Activated T-helper 9 cell treated with anti-CD3 and anti-CD28 coated beads, Interleukin-2, amount 50 U/mL, for 16 hours (primary cell): Measurements from ENCODE around the gene FNIP2.
A peak's percentile ranks its signal among the peaks of the same experiment; 100 is the strongest.
"Not testable (repeated sequence)": the region's sequence is repeated elsewhere in the genome, so short reads cannot be mapped to it uniquely, and the experiment has no call there.

Experiments used
- DNase-seq: peaks from one replicate; pipeline ENCODE4 v3.0.0-alpha.2; 2020; ENCODE audit warnings: low read depth

The FNIP2 gene

DNA sequence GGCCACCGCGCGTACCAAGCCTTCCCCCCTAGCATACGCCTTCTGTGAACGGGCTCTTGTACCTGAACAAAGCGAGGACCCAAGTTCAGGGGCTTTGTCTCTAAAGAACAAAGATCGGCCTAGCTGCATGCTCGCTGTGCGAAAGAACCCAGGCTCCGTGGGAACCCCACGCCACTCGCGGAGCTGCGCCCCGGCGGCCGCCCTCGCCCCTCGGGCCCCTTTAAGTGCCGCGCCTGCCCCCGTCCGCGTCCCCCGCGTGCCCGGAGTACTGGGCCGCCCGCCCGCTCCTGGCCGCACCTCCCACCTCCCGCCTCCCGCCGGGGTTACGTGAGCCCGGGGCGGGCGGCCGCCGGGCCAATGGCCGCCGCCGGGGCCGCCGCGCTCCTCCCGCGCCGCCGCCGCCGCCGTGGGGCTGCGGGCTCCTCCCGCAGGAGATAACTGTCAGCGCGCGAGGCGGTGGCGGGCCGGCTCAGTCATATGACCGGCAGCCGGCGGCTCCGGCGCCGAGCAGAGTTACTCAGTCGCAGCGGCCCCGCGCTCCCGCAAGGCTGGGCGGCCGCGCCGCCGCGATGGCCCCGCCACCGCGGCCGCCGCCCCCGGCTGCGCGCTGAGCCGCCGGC, at the start of gene FNIP2:
Gene FNIP2 (plus strand): TSS at position 472 of the 620 bp plus-strand sequence. CDS start 187 bp downstream, outside the sequence.
- DNase-seq = peak; percentile 67

GRCh38 chr4:158721680-158722079, 47.1 kb upstream of the FNIP2 start:
- DNase-seq = no peak

DNA sequence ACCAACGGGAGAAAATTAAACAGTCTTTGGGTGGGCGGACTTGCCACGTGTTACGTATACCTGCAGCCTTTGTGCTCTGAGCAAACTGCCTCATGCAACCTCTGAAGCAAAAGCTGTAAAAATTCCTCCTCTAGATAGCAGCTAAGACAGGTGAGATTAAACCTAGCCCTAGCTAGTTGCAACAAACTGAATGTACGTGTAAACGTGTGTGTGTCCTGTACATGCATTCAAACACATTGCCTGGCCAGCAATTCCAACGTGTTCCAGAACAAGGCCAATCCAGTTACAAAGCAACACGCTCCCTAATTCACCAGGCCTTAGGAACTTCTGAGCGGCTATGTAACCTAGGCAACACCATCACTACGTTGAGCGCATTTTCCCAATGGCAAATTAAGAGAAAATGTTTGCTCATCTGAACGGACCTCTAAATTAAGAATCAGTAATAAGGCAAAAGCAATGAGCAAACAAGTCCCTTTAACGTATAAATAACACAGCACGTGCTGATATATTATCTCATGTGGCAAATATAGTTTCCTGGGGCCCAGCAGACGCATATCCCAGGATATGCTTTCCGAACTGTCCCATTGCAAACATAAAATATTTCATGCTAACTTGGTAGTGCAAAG, 46.4 kb upstream of the FNIP2 start:
- no peak for DNase-seq

DNA sequence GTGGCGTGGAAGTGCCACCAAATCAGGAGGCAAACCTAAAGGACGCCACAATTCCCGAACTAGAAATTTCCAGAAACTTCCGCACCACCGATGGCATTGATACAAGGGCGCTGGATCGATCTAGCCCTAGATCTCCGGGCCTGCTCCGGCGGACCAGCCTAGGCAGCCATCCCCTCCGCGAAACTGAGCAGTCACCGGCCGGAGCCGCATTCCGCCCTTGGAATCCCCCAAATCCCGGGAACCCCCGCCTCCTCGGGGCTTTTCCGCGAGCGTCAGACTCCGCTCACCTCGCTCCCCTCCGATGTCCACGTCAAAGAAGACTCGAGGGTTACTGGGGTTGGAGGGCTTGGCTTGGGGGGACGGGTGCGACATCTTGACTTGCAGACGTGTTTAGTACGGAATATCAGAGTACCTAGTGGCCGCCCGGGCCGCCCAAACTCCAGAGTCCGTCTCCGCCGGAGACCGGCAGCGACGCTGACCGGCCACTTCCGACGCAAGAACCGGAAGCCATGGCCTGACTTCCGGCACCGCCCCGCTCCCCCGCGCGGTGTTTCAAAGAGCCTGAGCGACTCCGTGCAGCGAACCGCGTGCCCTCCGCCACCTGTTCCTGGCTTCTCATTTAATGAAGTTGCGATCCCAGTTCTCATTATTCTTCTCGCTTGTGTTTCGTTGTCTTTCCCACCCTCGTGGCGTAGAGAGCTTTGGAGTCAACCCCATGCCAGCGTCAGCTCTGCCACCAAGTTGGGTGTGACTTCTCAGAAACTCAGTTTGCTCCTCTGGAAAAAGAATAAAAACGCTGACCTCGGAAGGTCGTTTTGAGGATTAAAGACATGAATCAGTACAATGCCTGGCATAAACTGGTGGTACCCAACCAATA, 45.7 kb upstream of the FNIP2 start, which contains the start of gene PPID:
Gene PPID (minus strand): TSS at position 480 of the 877 bp plus-strand sequence. CDS start 108 bp downstream, at position 372.
- peak; percentile 75 for DNase-seq

DNA sequence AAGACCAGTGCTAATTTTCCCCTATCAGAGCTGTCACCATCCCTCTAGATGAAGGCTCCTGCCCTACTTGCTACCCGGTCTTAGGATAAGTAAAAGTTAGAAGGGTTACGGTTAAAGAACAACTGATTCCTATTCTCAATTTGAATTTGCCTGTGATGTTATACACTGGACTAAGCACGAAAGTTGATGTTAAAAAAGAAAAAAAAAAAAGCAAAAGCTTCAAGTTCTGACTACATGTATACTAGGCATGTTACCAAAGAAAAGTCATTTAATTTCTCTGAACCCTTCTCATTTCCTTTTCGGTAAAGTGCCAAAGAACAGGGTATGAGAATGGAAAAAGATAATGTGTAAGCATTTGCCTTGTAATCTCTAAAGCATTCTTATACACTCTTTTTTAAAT, 44.2 kb upstream of the FNIP2 start:
- no peak for DNase-seq

- DNase-seq = no peak
Observed at GRCh38 chr4:158726633-158727032, 42.2 kb upstream of the FNIP2 start.

- no peak for DNase-seq
Observed at GRCh38 chr4:158728236-158728635, 40.6 kb upstream of the FNIP2 start.

DNA sequence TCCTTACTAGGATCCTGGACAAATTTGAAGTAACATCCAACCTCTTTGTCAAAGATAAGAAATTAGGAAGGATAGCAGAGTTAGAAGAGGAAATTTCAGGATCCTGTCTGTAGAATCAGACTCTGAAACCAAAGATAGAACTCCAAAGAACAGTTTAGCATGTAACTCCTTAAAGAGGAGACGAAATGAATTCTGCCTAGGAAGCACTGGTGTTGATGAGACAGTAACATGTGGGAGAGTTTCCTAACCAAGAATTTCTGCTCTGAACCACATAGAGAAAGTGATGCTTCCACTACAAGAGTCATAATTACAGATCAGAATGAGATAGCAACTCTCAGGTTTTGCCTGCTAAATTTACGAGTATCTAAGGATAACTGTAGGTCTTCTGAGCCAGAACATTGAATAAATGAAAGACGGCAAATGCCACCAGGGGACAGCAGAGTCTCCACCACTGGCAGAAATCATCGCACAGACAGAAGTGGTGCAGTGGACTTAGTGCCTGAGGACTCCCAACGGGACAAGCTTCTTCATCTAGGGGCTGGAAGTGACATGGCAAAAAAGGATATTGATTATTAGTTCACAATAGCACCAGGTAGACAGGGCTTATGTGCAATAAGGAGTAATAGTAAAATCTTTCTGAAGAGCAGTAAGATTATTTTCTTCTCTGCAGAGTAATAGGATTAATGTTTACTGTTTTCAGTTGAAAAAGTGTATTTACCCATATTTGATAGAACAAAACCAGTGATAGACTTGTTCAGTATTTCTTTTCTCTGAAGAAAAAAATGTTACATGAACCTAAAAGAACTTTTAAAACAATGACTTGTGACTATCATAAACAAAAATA, 38.9 kb upstream of the FNIP2 start:
- DNase-seq = no peak

DNA sequence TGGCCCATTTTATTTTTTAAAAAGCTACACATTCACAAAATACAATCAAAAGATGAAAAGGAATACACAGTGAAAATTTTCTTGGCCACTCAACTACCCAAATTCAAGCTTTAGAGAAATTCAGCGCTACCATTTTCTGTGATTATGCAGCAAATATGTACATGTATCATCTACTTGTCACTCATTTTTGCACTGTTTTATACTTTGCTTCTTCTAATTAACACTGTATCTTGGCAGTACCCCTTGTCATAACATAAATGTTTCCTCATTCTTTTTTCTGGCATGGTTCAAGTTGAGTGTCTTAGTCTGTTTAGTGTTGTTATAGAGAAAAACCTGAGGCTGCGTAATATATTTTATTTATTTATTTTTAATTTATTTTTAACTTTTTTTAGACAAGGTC, 30.0 kb upstream of the FNIP2 start:
- no peak for DNase-seq

DNA sequence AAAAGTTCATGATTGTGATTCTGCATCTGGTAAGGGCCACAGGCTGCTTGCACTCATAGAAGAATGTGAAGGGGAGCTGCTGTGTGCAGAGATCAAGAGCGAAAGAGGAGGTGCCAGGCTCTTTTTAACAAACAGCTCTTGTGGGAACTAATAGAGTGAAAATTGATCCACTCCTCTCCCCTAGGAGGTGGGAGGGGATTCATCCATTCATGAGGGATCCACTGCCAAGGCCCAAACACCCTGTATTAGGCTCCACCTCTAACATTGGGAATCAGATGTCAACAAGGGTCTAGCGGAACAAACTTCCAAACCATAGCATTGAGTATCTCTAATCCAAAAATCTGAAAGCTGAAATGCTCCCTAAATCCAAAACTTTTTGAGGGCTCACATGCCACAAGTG, 29.2 kb upstream of the FNIP2 start:
- DNase-seq = no peak

DNA sequence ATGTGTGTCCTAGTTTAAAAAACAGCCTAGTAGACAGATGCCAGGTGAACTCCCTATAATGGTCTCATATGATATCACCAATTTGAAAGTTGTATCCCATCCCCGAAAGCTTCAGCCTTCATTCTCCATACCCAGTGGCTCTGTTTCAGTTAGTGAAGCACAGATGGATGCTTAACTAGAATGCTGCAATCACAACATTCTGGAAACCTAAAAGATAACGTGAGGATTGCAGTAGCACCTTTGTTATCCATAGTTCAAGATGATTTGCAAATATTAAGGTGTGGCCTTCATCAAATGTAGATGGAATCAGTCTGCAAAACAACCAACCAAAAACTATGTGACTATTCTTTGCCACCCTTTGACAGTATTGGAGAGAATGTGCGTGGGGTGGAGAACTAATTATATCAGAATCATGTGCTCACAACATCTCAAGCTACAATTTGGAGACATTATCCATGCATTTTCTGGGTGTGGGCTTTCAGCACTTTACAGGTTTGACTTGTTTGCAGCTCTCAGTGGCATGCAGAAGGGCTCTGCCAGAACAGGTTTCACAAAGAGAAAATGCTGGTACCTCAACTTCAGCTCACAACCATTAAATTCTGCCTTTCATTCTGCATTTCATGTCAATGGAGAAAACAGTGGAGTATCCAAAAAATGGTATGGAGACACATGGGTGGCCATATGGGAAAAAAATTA, 27.4 kb upstream of the FNIP2 start:
- DNase-seq = no peak

- DNase-seq = not testable (repeated sequence)
Observed at GRCh38 chr4:158746537-158746936, 22.3 kb upstream of the FNIP2 start.

DNA sequence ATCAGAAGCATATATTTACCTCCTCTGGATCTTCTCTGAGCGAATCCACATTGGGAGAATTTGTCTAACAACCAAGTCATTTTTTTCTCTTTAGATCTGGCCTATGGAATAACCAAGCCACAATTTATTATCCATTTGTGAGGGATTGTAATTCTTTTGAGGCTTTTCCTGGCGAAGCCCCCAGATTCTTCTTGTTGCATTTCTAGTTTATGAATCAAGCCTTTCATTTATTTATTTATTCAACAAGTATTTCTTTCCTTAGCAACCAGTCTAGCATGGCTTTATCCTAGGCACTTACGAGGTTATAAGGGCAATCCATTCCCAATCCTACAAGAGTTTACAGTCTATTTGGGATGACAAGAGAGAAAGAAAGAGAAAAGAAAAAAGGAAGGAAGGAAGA, 18.4 kb upstream of the FNIP2 start:
- no peak for DNase-seq

DNA sequence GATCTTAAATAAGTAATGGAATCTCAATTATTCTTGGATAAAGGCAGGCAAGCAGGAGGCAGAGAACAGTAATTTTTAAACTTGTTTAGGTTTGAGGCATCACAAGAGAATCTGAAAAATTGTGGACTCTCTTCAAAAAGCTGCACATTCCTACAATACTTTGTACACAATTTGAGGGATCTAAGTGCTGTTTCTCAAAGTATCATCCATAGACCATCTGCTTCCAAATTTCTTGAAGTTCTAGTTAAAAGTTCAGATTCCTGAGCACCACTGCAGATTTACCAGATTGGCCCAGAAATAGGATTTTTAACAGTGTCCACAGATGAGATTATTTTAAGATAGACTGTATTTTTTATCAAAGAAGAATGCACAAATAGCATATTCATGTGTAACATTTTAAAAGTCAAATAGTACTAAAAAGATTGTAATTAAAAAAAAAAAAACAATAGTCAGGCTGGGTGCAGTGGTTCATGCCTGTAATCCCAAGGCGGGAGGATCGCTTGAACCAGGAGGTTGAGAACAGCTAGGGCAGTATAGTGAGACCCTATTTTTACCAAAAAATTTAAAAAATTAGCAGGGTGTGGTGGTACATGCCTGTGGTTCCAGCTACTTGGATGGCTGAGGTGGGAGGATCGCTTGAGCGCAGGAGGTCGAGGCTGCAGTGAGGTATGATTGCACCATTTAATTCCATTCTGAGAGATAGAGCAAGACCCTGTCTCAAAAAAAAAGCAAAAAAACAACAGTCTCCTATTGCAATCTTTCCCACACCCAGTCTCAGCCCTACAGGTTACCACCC, 14.2 kb upstream of the FNIP2 start:
- no peak for DNase-seq

- not testable (repeated sequence) for DNase-seq
Observed at GRCh38 chr4:158755819-158756218, 13.0 kb upstream of the FNIP2 start.

GRCh38 chr4:158756588-158756987, 12.2 kb upstream of the FNIP2 start:
- no peak for DNase-seq

DNA sequence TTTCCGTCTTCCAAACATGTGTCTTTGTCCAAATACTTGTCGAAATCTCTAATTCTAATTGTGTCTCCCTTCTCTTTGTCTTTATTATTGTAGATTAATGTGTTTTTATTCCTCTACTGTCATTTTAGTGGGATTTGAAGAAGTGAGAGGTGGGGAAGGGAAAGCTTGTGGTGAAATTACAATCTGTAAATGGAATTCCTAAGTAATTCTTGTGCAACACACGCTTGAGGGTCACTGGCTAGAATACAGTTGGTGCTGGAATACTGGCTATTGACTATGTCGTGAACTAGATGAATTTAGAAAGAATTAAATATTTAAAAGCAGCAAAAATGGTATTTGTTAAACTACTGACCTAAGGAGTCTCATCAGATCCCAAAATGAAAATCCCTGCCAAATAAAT, 10.7 kb upstream of the FNIP2 start:
- no peak for DNase-seq

DNA sequence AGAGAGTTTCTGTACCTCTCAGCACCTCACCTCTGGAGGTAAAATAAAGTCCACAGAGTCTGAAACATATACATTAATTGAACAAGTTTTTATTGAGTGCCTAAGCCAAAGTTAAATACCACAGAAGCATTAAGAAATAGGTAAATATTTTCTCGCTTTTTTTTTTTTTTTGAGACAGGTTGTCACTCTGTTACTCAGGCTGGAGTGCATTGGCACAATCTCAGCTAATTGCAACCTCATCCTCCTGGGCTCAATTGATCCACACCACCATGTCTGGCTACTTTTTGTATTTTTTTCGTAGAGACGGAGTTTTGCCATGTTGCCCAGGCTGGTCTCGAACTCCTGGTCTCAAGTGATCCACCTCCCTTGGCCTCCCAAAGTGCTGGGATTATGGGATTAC, 10.1 kb upstream of the FNIP2 start:
- DNase-seq = no peak

DNA sequence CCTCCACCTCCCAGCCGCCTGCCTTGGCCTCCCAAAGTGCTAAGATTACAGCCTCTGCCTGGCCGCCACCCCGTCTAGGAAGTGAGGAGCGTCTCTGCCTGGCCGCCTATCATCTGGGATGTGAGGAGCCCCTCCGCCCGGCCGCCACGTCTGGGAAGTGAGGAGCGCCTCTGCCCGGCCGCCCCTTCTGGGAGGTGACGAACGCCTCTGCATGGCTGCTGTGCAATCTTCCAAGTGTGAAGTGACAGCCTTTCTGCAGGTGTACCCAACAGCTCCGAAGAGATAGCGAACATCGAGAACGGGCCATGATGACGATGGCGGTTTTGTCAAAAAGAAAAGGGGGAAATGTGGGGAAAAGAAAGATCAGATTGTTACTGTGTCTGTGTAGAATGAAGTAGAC, 9.3 kb upstream of the FNIP2 start:
- not testable (repeated sequence) for DNase-seq

DNA sequence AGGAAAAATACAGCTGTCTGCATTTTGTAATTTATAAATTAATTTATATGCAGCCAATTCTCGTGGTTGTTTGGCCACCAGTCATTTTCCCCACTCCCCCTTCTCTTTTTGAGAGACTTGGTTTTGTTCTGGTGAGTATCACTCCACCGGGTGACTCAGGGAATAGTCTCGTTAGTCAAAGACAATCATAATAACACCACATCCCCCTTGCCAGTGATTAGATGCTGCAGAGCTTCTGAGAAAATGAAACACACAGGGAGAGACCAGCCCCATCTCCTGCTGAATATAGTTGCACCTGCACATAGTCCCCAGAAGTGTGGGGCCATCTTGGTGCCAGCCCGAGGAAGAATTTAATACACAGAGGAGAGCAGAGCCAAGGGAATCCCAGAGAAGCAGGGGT, 8.0 kb upstream of the FNIP2 start:
- no peak for DNase-seq

DNA sequence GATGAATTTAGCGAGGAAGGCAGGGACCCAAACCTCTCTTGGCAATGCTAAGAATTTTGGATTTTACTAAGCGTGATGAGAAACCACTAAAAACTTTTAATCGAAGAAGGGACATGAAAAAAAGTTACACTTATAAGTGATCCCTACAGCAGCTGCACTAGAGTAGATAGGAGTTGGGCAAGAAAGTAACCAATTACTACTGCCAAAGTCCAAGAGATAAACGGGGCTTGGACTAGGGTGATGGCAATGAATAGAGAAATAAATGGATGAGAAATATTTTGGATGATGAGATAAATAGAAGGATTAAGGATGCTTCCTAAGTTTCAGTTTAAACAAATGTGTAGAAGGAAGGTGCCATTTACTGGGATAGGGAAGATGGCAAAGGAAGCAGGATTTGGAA, 6.3 kb upstream of the FNIP2 start:
- no peak for DNase-seq
